GM18511 (cell line): ENCODE data around the gene PFKP.

Experiments
- ATAC-seq: cut with Tn5 transposase; IDR thresholded peaks from one replicate; pipeline ENCODE4 v1.9.1; 2021; ENCODE audit warnings: mild to moderate bottlenecking, moderate library complexity; ENCODE audit not compliant: unreplicated experiment

Gene PFKP

DNA sequence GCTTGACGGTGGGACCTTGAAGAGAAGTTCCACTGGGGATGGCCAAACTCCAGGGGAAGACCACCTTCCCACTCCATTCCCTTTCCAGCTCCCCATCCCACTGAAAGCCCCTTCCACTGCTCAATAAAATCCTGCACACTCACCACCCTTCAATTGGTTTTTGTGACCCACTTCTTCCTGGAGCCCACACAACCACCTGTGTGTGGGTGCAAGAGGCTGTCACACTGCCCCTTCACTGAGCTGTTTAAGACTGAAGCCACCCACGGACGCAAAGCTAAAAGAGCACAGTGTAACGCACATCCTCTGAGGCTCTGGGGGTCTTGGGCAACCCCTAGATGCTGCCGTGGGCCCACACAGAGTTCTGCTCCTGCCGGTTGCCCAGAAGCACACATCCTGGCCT is 118.0 kb downstream of the PFKP start:
- ATAC-seq = no peak

DNA sequence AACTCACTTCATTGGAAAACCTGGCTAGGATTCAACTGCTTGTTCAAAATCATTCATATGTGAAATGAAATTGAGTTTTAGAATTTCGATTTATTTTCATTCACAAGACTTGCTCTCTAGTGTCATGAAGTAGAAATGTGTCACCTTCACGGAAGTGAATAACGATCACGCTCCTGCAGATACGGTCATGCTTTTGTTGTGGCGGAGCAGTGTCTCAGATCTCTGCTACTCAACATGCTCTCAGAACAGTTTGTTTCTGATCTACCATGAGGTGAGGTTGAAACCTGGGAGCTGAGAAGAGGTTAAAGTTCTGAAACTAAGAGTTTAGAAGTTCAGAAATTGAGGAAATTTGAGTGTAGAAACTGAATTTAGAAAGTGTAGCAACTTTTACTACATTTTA is 119.0 kb downstream of the PFKP start:
- no peak for ATAC-seq
